SK-N-SH (cell line): Measurements from ENCODE around the gene FBN2.

Source experiments
- CTCF ChIP-seq: fragments of 200-600 bp; sonication (generic); IDR thresholded peaks from 2 replicates; pipeline ENCODE4 v1.6.1; 2017; ENCODE audit warnings: antibody characterized with exemption, mild to moderate bottlenecking, moderate library complexity
- FOSL2 ChIP-seq: IDR thresholded peaks from 2 replicates; pipeline ENCODE4 v1.4.0; 2012; ENCODE audit warnings: low read depth, mild to moderate bottlenecking, moderate library complexity, borderline replicate concordance
- REST ChIP-seq: IDR thresholded peaks from 2 replicates; pipeline ENCODE4 v1.6.1; 2012; ENCODE audit warnings: mild to moderate bottlenecking, low read depth, low read length, moderate library complexity

GRCh38 chr5:128413356-128413755, 124.7 kb downstream of the FBN2 start:
- TF ChIP-seq REST (no peak), FOSL2 (no peak), CTCF (no peak)
